ENCODE data around the gene SHH. TPM values are rescaled to one million over a fixed set of nuclear protein-coding genes. Genes with fewer than 3 reads are reported as not detected.

SHH gene
- total and polyA plus RNA-seq, 2 experiments from 2014 or later = not detected

GRCh38 chr7:155858521-155859061 lies 46.3 kb upstream of the SHH start:
- no peaks in the 10 kb centered on the region for H3K36me3 ChIP-seq (ENCODE audit: insufficient read depth)
- TF ChIP-seq EZH2 (IDR thresholded peaks at IDR 0.05; ENCODE audit: low read depth, unreplicated experiment) = no peak
- TF ChIP-seq STAT1 (IDR thresholded peaks at IDR 0.05; ENCODE audit: unreplicated experiment) = no peak
- Mint-ChIP-seq H3K4me3 (no peak overlapping the region), H3K9me3 (no peaks in the 10 kb centered on the region), H3K36me3 (ENCODE audit: low read depth) (no peaks in the 10 kb centered on the region), H3K4me1 (no peaks in the 10 kb centered on the region), H3K27me3 (ENCODE audit: insufficient read depth, low read depth, poor library complexity) (no peaks in the 10 kb centered on the region), H3K27ac (no peak overlapping the region)
- no peaks in the 10 kb centered on the region for H3F3A ChIP-seq (replicated peaks; ENCODE audit: low read depth)
- no peaks in the 10 kb centered on the region for H3K9me2 ChIP-seq (ENCODE audit: insufficient read depth)
- H3K4me1 ChIP-seq (ENCODE audit: insufficient read depth) = no peaks in the 10 kb centered on the region
- ATAC-seq (no peak), DNase-seq (ENCODE audit: low spot score) (no peak)
- no peak overlapping the region for H3K4me3 ChIP-seq
- no peaks in the 10 kb centered on the region for H4K20me1 ChIP-seq (replicated peaks; ENCODE audit: insufficient read depth)
- H3K4me2 ChIP-seq = no peak overlapping the region
- H2AFZ ChIP-seq = no peak overlapping the region
- no peak overlapping the region for H3K27ac ChIP-seq (ENCODE audit: low read depth)
- no peaks in the 10 kb centered on the region for H3K27me3 ChIP-seq (ENCODE audit: insufficient read depth)
- H3K79me2 ChIP-seq (replicated peaks; ENCODE audit: insufficient read depth) = no peaks in the 10 kb centered on the region

- no peaks in the 10 kb centered on the region for H3K36me3 Mint-ChIP-seq (ENCODE audit: low read depth)
These were observed 44.9 kb upstream of the SHH start for GRCh38 chr7:155857141-155857540.

GRCh38 chr7:155856656-155857055 lies 44.4 kb upstream of the SHH start:
- Histone ChIP-seq H3K27me3 (ENCODE audit: insufficient read depth) (no peaks in the 10 kb centered on the region), H4K20me1 (replicated peaks; ENCODE audit: insufficient read depth) (no peaks in the 10 kb centered on the region), H3K79me2 (replicated peaks; ENCODE audit: insufficient read depth) (no peaks in the 10 kb centered on the region), H3F3A (replicated peaks; ENCODE audit: low read depth) (no peaks in the 10 kb centered on the region), H3K9me2 (ENCODE audit: insufficient read depth) (no peaks in the 10 kb centered on the region), H2AFZ (no peak overlapping the region), H3K4me2 (no peak overlapping the region), H3K4me3 (no peak overlapping the region), H3K36me3 (ENCODE audit: insufficient read depth) (0 out of 2 replicates have a peak, but pooled peaks cover 5% of the 10 kb centered on the region), H3K27ac (ENCODE audit: low read depth) (no peak overlapping the region), H3K4me1 (ENCODE audit: insufficient read depth) (no peaks in the 10 kb centered on the region)
- no peaks in the 10 kb centered on the region for H3K9me3 Mint-ChIP-seq
- H3K36me3 Mint-ChIP-seq (ENCODE audit: low read depth) = no peaks in the 10 kb centered on the region
- H3K4me1 Mint-ChIP-seq = no peaks in the 10 kb centered on the region
- no peak for ATAC-seq
- DNase-seq (ENCODE audit: low spot score) = no peak
- H3K27ac Mint-ChIP-seq = no peak overlapping the region
- H3K27me3 Mint-ChIP-seq (ENCODE audit: insufficient read depth, low read depth, poor library complexity) = peaks cover 3% of the 10 kb centered on the region
- no peak overlapping the region for H3K4me3 Mint-ChIP-seq
- TF ChIP-seq ZNF114 (CRISPR knock-in tag; IDR thresholded peaks at IDR 0.05) (no peak), ZNF331 (CRISPR knock-in tag; IDR thresholded peaks at IDR 0.05; ENCODE audit: low read depth) (no peak), CTCF (conservative IDR thresholded peaks at IDR 0.05; ENCODE audit: low read depth in 2 of 2) (no peak), NANOG (IDR thresholded peaks at IDR 0.05; ENCODE audit: borderline replicate concordance) (no peak), ZNF462 (CRISPR knock-in tag; IDR thresholded peaks at IDR 0.05) (no peak)

More at GRCh38 chr7:155857141-155857540, 44.9 kb upstream of the SHH start:
- TF ChIP-seq ZNF331 (CRISPR knock-in tag; IDR thresholded peaks at IDR 0.05; ENCODE audit: low read depth) (no peak), JUNB (IDR thresholded peaks at IDR 0.05; ENCODE audit: unreplicated experiment) (no peak), ZNF114 (CRISPR knock-in tag; IDR thresholded peaks at IDR 0.05) (no peak), POLR2AphosphoS5 (IDR thresholded peaks at IDR 0.05; ENCODE audit: low read depth) (no peak), NANOG (IDR thresholded peaks at IDR 0.05; ENCODE audit: borderline replicate concordance) (no peak)
- no peaks in the 10 kb centered on the region for H3K4me1 Mint-ChIP-seq
- H3K27ac Mint-ChIP-seq = no peak overlapping the region
- Histone ChIP-seq H3K4me3 (no peak overlapping the region), H3K79me2 (replicated peaks; ENCODE audit: insufficient read depth) (no peaks in the 10 kb centered on the region), H3K4me1 (ENCODE audit: insufficient read depth) (no peaks in the 10 kb centered on the region), H3K27ac (ENCODE audit: low read depth) (no peak overlapping the region), H3K36me3 (ENCODE audit: insufficient read depth) (0 out of 2 replicates have a peak, but pooled peaks cover 5% of the 10 kb centered on the region), H3K9me2 (ENCODE audit: insufficient read depth) (no peaks in the 10 kb centered on the region), H2AFZ (no peak overlapping the region), H4K20me1 (replicated peaks; ENCODE audit: insufficient read depth) (no peaks in the 10 kb centered on the region), H3F3A (replicated peaks; ENCODE audit: low read depth) (no peaks in the 10 kb centered on the region), H3K27me3 (ENCODE audit: insufficient read depth) (no peaks in the 10 kb centered on the region), H3K4me2 (no peak overlapping the region)
- H3K4me3 Mint-ChIP-seq = no peak overlapping the region
- H3K27me3 Mint-ChIP-seq (ENCODE audit: insufficient read depth, low read depth, poor library complexity) = peaks cover 3% of the 10 kb centered on the region
- no peaks in the 10 kb centered on the region for H3K9me3 Mint-ChIP-seq
- ATAC-seq (no peak), DNase-seq (ENCODE audit: low spot score) (no peak)

Measured in GM23338 (cell line).